Pulmonary artery endothelial cell (primary cell): ENCODE measurements around the gene ENTHD1. TPM values are rescaled to one million over a fixed set of nuclear protein-coding genes. Genes with fewer than 3 reads are reported as not detected.

Experiments
- DNase-seq: peaks from one replicate; pipeline ENCODE4 v3.0.0-alpha.2; 2011; ENCODE audit warnings: low read depth, low spot score
- total RNA-seq: library from RNA; depleted of rRNA; stranded (reverse); fragments of >200 nt; gene quantifications from 2 replicates; pipeline ENCODE4 v1.2.3, GENCODE V29; 2014

ENTHD1 gene
- total RNA-seq, 1 donor from 2014 or later, result not detected

DNA sequence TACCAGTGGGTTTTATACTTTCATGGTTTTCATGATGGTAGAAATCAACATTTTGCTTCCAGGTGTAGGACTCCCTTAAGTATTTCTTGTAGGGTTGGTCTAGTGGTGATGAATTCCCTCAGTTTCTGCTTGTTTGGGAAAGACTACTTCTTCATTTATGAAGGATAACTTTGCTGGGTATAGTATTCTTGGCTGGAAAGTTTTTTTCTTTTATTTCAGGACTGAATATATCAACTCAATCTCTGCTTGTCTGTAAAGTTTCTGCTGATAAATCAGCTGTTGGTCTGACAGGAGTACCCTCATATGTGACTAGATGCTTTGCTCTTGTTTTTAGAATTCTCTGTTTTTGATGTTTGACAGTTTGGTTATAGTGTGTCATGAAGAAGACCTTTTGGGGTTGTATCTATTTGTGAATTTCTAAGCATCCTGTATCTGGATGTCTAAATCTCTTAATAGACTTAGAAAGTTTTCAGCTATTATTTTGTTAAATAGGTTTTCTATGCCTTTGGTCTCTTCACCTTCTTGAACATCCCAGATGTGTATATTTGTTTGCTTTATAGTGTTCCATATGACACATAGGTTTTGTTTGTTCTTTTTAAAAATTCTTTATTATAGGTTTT is 95.9 kb downstream of the ENTHD1 start:
- DNase-seq, result no peak

DNA sequence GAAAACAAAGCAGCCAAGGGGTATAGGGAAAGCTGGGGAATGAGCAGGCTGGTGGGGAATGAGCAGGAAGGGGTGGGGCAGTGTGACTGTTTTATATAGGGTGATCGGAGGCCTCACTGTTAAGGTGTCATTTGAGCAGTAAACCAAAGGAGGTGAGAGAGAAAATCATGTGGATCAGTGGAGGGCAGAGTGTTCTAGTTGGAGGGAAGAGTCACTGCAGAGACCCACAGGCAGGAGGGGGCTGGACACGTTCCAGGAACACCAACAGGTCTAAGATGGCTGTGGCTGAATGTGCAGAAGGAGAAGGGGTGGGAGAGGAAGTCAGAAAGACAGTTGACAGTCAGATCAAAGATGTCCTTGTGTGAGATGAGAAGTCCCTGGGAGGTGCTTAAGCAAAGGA is 103.8 kb downstream of the ENTHD1 start:
- DNase-seq, result no peak

DNA sequence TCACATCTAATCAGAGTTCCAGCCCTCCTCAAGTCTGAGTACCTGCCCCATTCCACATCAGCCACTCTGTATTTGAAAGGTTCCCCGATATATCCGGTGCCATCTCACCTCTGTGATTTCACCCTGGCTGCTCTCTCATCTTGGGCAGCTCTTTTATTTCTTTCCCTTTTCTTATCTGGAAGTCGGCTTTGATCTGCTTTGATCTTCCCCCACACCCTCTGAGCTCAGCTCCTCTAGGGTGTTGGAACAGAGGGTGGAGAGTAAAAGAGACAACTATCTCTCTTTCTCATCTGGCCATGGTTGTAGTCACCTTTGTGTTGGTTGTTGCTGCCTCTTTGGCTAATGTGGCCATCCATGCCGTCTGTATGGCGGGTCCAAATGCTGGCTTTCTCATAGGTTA is 108.3 kb downstream of the ENTHD1 start:
- DNase-seq, result no peak

DNA sequence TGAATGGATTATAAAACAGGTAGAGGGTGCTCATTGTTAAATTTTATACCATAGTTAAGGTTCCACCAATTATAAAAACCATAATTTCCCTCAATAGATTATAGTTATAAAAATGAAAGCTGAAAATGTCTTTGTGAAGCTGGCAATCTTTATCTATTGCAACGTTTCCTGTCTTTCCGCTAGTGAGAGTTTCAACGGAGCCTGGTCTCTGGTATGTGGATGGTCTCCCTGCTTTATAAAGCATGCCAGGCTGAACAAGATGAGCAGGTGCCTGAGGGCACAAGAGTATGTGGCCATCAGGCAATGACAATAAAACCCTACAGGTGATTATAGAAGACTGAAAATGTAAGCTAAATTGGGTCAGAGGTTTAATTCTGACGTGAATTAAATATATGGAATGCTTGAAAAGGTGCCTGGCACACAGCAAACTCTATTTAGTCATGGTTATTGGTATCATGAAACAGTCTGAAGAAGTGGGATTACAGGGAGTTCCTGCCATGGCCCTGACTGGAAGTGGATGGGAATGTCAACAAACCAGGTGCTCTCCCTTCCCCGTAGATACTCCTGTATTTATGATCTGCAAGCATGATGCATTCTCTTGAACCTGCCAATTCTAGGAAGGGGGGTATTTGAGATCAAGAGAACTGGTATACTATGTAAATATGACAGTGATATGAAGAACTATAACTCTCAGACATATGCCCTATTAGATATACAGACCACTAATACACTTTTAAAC is 115.7 kb downstream of the ENTHD1 start:
- no peak for DNase-seq

DNA sequence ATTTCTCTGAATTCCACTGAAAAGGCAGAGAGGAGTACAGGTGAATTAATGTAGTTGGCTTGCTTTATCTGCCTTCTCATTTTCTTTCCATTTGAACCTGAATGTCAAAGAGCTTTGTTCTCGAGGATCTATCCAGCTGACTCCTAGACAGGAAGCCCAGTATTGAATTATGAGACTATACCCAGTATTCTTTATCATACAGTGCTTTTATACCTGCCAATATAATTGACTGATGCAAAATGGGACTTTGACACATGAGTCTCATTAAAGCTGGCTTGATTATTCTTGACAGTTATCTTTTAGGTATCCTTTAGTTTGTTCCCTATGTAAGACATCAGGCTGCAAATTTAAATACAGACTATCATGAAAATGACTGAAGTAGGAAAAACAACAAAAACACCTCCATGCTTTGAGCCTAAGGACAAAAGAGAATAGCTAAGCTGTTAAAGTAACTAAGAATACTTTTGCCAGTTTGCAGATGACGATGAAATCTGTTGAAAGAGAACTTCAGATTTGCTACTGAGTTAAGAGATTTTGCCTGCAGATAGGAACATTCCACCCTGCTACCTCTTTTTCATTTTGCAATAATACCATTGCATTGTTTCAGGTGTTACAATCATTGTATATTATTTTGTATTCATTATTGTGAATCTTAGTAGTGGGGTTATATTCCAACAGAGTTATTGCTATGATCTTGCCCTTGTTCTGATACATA is 117.1 kb downstream of the ENTHD1 start:
- DNase-seq, result no peak

DNA sequence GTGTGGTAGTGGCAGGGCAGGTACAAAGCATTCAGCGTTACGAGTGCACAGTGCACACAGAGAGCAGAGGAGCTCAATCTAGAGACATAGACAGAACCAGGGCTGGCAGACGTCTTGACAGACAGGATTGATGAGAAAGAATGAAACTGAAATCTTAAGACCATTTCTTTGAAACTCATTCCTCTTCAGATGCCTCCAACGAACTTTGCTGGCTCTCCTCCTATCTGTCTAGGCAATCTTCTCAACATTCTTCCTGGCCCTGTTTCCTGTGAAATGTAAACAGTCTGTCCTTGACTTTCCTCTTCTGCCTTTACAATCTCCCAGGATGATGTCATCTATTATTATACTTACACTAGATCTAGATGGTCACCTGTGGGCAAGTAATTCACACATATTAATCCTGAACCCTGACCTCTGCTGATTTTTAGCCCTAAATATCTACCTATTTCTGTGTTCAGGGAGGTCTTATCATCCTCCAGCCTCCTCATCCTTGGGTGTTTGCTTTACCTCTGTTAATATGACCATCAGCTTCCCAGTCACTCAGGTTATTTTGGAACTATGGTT is 119.5 kb downstream of the ENTHD1 start:
- DNase-seq, result no peak

DNA sequence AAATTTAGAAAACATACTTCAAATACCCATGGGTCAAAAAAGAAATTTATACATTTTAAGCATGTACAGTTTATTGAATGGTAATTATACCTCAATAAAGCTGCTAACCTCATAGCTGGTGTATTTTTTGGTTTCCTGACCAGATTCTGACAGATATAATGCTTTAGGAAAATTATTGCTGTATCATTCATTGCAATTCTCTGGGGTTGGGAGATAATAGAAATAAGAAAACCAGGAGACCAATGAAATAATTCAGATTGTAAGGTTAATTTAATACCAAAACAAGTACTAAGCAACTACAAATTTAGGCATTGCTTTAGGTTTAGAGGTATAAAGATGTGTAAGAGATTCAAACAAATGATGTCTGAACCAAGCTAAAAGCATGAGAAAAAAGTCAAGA is 120.1 kb downstream of the ENTHD1 start:
- no peak for DNase-seq

DNA sequence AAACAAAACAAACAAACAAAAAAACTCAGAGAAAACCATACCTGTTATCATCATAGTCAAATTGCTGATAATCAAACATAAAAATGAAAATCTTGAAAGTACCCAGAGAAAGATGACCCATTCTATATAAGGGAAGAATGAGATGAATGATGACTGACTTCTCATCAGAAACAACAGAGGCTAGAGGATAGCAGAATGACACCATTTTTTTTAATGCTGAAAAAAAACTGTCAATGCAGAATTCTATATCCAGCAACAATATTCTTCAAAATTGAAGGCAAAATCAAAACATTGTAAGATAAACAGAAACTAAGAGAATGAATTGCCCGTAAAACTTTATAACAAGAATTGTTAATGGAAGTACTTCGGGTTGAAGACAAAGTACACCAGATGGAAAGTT is 122.1 kb downstream of the ENTHD1 start:
- DNase-seq, result no peak

DNA sequence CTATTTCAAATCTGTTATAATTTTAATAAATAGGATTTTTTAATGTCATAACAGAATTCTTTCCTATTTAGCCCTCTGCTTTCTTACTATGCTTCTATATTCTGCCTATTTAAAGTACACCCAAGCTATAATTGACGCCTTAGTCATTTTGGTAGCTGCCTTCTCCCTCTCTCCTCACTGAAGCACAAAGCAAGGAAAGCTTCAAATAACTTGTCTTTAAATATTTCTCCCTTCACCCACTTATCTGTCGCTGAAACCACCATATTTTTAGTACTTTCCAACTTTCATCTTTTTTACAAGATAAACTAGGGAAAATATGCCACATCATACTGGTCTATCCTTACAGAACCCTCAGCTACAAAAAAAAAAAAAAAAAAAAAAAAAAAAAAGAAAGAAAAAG is 127.9 kb downstream of the ENTHD1 start:
- no peak for DNase-seq

DNA sequence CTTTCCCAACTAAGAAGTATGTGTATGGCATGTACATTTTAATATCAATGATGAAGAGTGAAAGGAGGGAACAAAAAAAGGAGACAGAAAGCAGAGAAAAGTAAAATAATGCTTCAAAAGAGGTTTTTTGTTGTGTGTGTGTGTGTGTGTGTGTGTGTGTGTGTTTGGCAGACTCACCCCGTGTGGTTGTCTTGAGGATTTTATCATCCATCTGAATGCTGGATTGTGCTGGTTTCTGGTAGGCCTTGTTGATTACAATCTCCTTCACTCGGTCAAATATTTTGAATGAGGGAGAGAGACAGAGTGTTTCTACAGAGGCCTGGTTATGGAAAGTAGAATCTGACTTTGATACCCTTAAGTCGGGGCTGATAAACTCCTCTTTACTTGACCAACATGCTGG is 128.5 kb downstream of the ENTHD1 start:
- no peak for DNase-seq

DNA sequence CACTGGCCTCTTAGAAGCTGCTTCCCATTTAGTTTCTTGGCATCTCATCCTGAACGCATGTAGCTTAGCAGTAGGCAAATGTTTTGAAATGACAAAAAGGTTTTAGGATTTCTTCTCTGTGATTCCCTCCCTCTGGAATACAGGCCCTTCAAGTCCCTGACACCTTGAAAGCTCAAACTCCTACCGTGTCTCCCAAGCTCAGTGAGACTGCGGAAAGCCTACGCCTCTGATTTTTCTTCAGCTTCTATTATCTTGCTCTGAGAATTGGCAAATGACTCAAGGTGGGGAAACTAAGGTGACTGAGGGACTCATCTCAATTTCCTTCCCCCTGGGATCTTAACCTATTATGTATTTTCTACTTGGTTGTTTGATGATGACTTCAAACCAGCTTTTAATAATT is 130.3 kb downstream of the ENTHD1 start:
- no peak for DNase-seq

DNA sequence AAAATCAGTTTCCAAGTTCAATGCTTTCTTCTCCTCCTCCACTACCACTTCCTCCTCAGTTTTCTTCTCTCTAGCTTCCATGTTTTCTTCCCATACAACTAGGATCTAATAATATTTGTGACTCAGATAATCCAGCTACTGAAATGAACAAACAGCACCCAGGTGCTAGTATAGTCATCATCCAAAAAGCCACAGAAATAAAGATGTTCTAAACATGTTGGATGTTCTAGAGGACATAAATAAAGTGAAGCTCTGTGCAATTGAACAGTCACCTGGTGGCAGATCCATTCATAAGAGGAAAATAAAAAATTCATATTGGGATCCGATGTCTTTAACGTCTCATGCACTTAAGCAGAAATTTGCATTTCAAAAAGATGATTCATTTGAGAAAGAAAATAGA is 142.8 kb downstream of the ENTHD1 start:
- DNase-seq, result no peak

DNA sequence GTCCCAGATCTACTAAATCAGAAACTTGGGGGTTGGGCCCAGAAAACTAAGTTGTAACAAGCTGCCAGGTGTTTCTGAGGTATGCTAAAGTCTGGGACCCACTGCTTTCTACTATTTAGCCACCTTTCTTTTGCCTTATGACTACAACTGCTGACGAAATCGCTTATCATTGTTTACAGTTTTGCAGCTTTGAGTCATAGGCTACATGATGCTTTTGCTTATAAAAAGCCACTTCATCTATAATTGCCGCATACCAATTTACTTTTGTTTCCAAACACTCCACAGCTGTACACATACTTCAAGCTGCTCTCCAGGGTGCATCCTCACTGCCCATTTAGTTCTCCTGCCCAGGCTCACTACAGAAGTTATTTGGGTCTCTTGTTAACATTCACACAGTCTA is 144.7 kb downstream of the ENTHD1 start:
- no peak for DNase-seq

DNA sequence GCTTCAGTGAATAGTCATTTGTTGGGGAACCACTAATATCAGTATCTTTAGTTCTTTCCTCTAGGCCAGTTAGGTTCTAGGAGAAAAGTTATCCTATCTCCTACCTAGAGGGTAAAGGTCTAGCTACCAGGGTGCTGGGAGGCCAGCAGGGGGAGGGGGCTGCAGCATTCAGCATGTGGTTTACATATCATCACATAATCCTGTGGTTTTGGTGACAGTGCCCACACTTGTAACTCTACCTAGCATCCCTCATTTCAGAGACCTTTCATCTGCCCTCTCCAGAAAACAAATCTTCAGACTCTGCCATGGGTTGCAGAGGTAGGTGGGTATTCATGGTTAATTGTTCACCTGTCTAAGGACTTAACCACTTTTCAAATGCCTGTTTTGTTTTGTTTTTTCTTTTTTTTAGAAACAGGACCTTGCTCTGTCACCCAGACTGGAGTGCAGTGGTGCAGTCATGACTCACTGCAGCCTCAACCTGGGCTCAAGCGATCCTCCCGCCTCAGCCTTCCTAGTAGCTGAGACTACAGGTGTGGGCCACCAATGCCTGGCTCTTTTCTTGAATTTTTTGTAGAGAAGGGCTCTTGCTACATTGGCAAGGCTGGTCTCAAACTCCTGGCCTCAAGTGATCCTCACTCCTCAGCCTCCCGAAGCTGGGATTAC is 146.8 kb downstream of the ENTHD1 start:
- no peak for DNase-seq

DNA sequence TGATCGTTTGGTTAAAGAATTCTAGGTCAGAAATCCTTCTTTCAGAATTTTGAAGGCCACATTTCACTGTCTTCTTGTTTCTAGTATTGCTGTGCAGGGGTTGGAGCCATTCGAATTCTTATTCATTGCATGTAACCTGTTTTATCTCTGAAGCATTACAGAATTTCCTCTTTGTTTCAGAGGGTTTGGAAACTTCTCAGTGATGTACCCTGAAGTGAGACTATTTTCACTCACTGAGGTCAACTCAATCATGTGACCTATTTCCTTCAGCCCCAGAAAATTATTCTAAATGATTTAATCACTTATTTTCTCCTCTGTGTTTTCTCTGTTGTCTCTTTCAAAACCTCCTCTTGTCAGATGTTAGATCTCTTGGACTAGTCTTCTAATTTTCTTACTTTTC is 147.8 kb downstream of the ENTHD1 start:
- DNase-seq, result no peak

DNA sequence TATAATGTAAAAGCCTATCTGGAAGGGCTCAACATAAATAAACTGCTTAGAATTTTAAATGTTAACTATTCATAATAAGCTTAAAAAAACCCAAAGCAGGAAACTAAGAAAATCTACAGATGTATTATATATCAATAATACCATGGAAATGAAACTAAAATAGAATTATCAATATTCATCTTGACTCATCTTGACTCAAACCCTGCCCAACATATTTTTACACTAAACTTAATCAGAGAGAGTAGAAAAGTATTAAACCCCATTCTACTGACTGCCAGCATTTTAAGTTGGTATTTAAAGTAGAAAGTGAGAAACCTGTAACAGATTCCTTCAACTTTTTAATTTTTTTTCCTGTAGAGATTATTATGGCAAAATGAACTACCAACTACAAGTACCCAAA is 149.2 kb downstream of the ENTHD1 start:
- DNase-seq, result no peak

DNA sequence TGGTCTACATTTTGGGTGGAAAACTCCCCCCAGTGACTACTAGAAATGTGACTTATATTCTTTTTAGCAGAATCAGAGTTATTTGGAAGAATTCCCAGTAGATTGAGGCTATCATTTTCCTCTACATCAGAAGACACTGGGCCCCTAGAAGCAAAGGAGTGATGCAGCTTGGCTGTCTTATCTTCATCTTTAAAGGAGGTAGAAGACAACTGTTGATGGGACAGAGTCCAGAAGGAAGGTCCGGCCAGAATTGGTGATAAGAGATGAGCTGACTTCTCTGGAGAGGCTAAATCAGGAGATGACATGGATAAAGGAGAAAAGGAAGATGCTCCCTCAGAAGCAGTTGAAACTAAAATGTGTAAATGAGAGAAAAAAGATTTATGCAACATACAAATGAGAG is 149.6 kb downstream of the ENTHD1 start:
- no peak for DNase-seq

DNA sequence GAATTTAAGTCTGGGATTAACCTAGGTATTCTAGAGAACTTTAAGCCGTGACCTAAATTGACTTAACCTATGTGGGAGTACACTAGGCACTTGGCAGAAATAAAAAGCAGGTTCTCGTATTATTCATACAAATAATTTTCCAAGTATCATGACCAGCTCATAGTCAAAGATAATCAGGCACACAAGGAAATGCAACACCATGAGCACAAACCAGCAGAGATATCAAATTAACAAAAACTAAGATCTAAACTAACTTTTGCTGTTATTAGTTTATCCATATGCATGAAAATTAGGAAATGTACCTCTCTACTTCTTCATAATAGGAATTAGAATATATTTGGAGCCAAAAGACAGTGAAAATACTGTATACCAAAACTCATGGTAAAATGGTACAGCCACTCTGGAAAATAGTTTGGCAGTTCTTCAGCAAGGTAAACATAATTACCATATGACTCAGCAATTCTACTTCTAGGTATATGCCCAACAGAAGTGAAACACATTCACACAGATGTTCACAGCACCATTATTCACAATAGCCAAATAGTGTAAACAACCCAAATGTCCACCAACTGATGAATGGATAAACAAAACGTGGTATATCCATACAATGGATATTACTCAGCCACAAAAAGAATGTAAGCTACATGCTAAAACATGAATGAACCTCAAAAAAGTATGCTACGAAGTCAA is 154.1 kb downstream of the ENTHD1 start:
- DNase-seq, result no peak

DNA sequence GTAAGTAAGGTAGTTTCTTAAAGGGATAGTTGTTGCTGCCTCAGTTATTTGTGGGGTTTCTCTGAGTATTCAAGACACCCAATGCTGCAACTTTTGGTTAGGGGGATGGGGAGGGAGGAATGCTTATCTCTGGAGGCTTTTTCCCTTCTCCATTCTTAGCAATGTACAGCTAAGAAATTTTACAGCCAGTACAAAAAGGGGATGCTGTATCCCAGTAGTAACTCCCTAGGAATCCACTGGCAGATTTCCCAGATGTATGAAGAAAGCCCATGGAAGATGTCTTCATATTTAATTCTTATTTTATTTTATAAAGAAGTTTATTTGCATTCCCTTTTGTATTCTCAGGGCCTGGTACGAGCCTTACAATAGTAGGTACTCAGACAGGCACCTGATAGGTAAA is 154.8 kb downstream of the ENTHD1 start:
- DNase-seq, result no peak

DNA sequence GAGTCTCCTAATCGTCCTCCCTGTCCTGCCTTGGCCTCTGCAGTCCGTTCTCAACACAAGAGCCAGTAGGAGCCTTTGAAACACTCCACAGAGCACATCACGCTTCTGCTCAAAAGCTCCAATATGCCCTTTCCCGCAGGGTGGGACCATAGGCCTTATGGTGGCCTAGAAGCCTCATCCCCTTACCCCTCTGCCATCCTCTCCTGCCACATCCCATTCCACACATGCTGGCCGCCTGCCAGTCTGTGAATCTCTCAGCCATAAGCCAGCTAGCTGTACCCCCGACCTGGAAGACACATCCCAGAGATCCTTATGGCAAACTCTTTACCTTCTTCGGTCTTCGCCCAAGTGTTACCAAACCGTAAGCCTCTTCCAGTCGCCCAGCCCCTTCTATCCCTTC is 157.8 kb downstream of the ENTHD1 start:
- no peak for DNase-seq

DNA sequence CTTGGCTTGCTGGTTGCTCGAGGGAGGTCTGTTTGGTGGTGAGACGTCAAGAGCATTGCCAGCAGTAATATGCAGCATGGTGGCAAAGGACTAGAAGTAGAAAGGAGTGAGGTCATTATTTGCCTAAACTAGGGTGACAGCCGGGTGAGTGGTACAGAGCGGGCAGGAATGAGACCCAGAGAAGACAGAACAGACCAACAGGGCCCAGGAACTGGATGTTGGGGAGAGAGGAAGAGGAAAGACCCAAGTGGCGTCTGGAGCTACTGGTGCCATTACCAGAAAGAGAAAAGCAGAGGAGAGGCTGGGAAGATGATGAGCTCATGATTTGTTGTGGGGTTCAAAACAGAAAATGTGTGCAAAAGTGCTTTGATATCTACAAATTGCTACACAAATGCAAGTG is 158.7 kb downstream of the ENTHD1 start:
- DNase-seq, result no peak
